Endothelial cell (in vitro differentiated cells): Measurements from ENCODE around the gene SLC35B4. TPM values are rescaled to one million over a fixed set of nuclear protein-coding genes. Genes with fewer than 3 reads are reported as not detected.

Experiments used
- DNase-seq: peaks from one replicate; pipeline ENCODE4 v3.0.0; 2021; ENCODE audit warnings: low spot score
- H3K27ac Mint-ChIP-seq: one replicate; pipeline ENCODE4 v1.8.0; 2021; ENCODE audit warnings: mixed read lengths, inconsistent platforms; ENCODE audit not compliant: unreplicated experiment
- H3K27me3 Mint-ChIP-seq: one replicate; pipeline ENCODE4 v1.8.0; 2021; ENCODE audit warnings: mild to moderate bottlenecking, moderate library complexity, mixed read lengths, inconsistent platforms; ENCODE audit not compliant: unreplicated experiment
- H3K36me3 Mint-ChIP-seq: one replicate; pipeline ENCODE4 v1.8.0; 2021; ENCODE audit warnings: mild to moderate bottlenecking, low read depth, mixed read lengths, inconsistent platforms; ENCODE audit not compliant: unreplicated experiment
- H3K4me1 Mint-ChIP-seq: one replicate; pipeline ENCODE4 v1.8.0; 2021; ENCODE audit warnings: mild to moderate bottlenecking, mixed read lengths, inconsistent platforms; ENCODE audit not compliant: unreplicated experiment
- H3K4me3 Mint-ChIP-seq: one replicate; pipeline ENCODE4 v1.8.0; 2021; ENCODE audit warnings: mild to moderate bottlenecking, mixed read lengths, inconsistent platforms; ENCODE audit not compliant: unreplicated experiment
- H3K9me3 Mint-ChIP-seq: one replicate; pipeline ENCODE4 v1.8.0; 2021; ENCODE audit warnings: mixed read lengths, inconsistent platforms; ENCODE audit not compliant: unreplicated experiment
- CTCF ChIP-seq: fragments of 200-600 bp; sonication (generic); IDR thresholded peaks from one replicate; pipeline ENCODE4 v1.5.0; 2021; ENCODE audit warnings: antibody characterized with exemption; ENCODE audit not compliant: unreplicated experiment
- long read RNA-seq: library from polyadenylated mRNA; unstranded; transcript quantifications from one replicate; pipeline ENCODE4 v2.0.0, GENCODE V29; 2020; ENCODE audit not compliant: unreplicated experiment
- total RNA-seq: library from RNA; stranded (reverse); fragmentation: NEBNext Ultra II Directional; extraction: Animal tissue kit (Norgen Biotek cat#: 25700); gene quantifications from one replicate; pipeline ENCODE4 v1.2.1, GENCODE V29; 2021; ENCODE audit not compliant: unreplicated experiment

Gene SLC35B4
- total RNA-seq: 34.0 TPM
- long read RNA-seq, full-length matches to known transcripts: 23 of 26 reads
- long read RNA-seq, partial matches to known transcripts: 1 of 26 reads
- long read RNA-seq, other reads (novel, unspliced or antisense): 2 of 26 reads

GRCh38 chr7:134316539-134317344 lies at the start of gene SLC35B4:
Gene SLC35B4, minus strand, starts transcription at chr7:134316930. Its CDS starts 179 bp downstream, at chr7:134316751.
- H3K4me3 Mint-ChIP-seq: peak within 1 kb of the TSS; percentile 93
- H3K9me3 Mint-ChIP-seq: no peaks in the 10 kb centered on the region
- H3K27ac Mint-ChIP-seq: peak within 1 kb of the TSS; percentile 25
- peaks cover 12% of the 10 kb centered on the region for H3K4me1 Mint-ChIP-seq
- TF ChIP-seq CTCF: peak; percentile 16
- no peaks in the 10 kb centered on the region for H3K27me3 Mint-ChIP-seq
- no peaks in the 10 kb centered on the region for H3K36me3 Mint-ChIP-seq
- DNase-seq: peak; percentile 93

GRCh38 chr7:134366481-134366880 lies 49.8 kb upstream of the SLC35B4 start:
- Mint-ChIP-seq H3K27ac (no peak overlapping the region), H3K9me3 (no peaks in the 10 kb centered on the region)

GRCh38 chr7:134365341-134366054 lies 48.8 kb upstream of the SLC35B4 start:
- no peaks in the 10 kb centered on the region for H3K4me1 Mint-ChIP-seq
- H3K4me3 Mint-ChIP-seq: no peak overlapping the region
- no peak overlapping the region for H3K27ac Mint-ChIP-seq
- no peak for TF ChIP-seq CTCF
- no peaks in the 10 kb centered on the region for H3K9me3 Mint-ChIP-seq
- no peaks in the 10 kb centered on the region for H3K36me3 Mint-ChIP-seq
- peaks cover 4% of the 10 kb centered on the region for H3K27me3 Mint-ChIP-seq
- no peak for DNase-seq

More at GRCh38 chr7:134366481-134366880, 49.8 kb upstream of the SLC35B4 start:
- no peak overlapping the region for H3K4me3 Mint-ChIP-seq
- DNase-seq: no peak
- no peaks in the 10 kb centered on the region for H3K36me3 Mint-ChIP-seq
- no peak for TF ChIP-seq CTCF
- H3K27me3 Mint-ChIP-seq: peaks cover 2% of the 10 kb centered on the region
- H3K4me1 Mint-ChIP-seq: no peaks in the 10 kb centered on the region

GRCh38 chr7:134364619-134365037 lies 47.9 kb upstream of the SLC35B4 start:
- DNase-seq: no peak
- no peaks in the 10 kb centered on the region for H3K36me3 Mint-ChIP-seq
- peaks cover 4% of the 10 kb centered on the region for H3K27me3 Mint-ChIP-seq
- no peaks in the 10 kb centered on the region for H3K9me3 Mint-ChIP-seq
- no peak overlapping the region for H3K27ac Mint-ChIP-seq
- no peaks in the 10 kb centered on the region for H3K4me1 Mint-ChIP-seq
- H3K4me3 Mint-ChIP-seq: no peak overlapping the region
- no peak for TF ChIP-seq CTCF
